TTC549 (cell line): ENCODE results near the gene C4orf50.

Source experiments
- FAIRE-seq: peaks from 2 replicates; lab custom pipeline; 2012; peaks lifted over from hg19 to GRCh38; lab: Jason Lieb, UNC

Gene C4orf50

DNA sequence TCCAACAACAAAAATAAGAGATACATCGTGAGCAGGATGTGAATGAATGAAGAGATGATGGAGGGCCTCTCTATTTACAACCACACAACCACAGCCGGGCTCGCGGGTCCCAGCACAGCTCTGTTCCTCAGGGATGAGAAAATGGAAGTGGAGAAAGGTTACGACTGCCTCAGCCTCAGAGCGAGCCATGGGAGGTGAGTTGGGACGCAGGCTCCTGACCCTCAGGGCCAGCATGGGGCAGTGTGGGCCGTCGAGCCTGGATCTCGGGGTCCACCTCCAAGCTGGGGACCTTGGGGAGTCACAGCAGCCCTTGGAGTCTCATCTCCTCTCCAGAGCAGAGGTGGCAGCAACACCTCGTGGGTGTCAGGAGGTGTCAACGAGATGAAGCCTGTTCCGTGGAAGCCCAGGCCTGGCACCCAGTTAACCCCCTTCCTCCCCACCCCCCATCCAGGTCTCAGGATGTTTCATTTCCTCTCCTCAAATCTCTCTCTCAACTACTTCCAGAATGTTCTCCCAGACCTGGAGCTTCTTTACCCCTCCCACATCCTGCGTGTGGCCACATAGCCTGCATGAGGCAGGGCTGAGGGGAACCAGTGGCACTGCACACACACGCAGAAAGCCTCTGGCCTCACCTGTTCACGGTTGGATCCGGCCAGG is 25.9 kb downstream of the C4orf50 start:
- no peak for FAIRE-seq

DNA sequence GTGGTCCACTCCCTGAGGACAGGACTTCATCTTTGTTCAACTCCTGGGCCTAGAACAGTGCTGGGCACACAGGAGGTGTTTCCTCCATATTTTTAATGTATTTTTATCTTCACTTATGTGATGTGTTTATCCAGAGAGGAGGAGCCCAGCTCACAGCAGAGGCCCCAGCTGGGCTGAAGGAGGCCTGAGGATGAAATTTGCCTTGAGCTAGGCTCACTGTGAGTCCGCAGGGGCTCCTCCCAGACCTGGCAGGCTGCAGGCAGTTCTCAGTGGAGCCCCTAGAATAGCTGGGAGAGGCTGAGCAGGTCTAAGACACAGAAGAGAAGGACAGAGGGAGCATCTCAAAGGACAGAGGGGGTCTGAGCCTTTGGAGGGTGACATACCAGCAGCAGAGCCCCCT is 26.8 kb downstream of the C4orf50 start:
- no peak for FAIRE-seq

DNA sequence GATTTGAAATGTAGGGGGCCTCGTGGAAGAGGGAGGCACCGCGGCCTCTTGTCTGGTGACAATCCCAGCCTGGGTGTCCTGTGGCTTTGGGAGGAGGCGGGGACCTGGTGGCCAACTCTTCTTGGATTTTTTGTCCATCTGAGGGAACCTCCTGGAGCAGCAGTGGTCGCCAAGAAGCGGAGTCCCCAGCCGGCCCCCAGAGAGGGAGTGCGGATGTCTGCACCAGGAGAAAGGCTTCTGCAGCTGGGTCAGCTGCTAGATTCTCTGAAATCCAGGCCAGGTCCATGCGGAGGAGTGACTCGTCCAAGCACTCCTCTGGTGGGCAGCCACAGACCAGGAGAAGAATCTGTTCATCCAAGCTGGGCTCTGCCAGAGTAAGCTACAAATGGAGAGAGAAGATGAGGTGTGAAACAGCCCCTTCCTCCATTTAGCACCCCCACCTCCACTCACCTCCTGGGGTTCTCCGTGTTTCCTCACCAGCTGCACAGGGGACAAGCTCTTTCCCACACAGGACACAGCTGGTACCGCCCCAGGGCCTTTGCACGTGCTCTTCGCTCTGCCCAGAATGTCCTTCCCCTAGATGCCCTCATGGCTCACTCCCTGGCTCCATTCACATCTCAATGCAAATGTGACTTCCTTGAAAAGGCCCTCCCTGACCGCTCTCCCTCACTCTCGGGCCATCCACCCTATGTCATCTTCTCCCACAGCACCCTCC is 27.6 kb downstream of the C4orf50 start:
- no peak for FAIRE-seq

DNA sequence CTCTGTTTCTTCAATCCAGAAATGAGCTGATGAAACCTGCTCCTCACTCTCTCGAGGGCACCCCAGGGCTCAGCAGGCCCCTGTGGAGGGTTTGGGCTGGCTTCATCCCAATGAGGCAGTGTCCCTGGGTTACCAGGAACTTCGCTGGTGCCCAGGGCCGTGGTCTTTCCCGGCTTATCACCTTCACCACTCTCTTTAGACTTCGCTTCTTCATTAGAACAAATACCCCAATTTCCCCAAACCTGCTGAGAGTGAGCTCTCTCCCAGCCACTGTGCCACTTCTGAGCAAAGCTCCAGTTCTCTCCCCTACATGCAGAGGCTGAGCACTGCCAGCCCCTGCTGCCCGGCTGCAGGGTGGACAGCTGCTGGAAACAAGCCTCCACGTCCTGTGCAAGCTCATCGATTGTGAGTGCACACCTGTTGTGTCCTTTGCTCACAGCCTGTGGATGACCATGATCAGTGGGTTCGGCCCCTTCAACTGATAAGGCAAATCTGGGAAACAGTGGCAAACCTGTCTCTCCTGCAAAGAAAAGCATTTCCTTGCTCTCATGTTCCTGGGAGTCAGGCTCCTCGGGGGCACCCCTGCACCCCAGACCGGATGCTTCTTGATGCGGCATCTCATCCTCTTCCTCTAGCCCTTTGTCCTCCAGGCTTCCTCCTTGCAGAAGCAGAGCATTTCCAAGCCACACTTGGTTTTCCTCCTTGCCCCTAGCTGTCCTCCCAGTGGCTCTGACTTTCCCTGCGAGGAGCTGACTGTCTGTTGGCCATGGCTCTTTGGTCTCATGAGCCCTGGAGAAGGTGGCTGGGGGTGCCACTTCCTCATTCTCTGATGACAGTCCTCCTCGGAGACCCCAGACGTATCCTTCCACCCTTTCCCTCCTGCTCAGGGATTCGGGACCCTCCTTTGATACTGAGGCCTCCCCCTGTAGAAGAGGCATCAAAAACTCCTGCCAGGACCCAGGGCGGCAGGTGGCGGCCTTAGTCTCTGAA is 28.7 kb downstream of the C4orf50 start:
- no peak for FAIRE-seq

DNA sequence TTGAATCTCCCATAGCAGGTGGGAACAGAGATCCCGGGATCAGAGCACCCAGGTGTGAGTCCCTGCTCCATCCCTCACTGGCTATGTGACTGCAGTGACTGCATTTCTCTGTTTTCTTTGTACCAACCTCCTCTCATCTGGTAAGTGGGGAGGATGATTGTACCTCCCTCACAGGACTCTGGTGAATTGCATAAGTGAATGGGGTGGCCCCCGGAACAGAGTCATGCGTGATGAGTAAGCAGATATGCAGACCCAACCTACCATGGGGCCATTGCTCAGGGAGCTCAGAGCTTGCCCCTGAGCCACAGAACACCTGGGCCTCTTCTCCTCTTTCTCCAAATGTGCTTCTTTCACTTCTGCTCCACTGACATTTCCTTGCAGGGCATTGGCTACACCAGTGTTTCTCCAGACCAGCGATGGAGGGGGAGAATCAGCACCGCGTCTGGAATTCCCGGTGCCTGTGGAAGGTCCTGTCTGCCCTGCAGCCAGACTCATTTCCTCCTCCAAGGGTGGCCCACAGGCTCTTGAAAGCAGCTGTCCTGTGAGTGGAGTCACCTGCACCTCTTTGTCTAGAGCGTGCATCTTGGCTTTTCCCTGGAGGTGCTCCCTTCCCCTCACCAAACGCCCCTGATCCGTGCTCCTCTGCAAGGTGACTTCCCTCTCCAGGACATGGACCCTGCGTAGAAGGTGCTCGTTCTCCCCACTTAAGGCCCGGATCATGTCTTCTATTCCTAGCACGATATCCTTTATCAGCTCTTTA is 30.0 kb downstream of the C4orf50 start:
- no peak for FAIRE-seq

DNA sequence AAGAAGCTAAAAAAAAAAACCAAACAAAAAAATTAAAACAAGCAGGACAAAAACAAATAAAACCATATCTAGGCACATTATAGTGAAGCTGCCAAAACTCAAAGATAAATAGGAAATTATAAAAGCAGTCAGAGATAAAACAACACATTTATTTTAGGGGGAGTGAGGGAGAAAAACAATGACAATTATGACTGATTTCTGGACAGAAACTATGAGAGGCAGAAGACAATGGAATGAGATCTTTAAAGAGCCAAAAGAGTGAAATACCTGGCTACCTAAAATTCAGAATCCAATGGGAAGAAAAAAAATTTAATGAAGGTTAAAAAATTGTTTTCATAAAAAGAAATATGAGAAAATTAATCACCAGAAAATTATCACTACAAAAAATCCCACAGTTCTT is 33.4 kb downstream of the C4orf50 start:
- peak; percentile 5 for FAIRE-seq

DNA sequence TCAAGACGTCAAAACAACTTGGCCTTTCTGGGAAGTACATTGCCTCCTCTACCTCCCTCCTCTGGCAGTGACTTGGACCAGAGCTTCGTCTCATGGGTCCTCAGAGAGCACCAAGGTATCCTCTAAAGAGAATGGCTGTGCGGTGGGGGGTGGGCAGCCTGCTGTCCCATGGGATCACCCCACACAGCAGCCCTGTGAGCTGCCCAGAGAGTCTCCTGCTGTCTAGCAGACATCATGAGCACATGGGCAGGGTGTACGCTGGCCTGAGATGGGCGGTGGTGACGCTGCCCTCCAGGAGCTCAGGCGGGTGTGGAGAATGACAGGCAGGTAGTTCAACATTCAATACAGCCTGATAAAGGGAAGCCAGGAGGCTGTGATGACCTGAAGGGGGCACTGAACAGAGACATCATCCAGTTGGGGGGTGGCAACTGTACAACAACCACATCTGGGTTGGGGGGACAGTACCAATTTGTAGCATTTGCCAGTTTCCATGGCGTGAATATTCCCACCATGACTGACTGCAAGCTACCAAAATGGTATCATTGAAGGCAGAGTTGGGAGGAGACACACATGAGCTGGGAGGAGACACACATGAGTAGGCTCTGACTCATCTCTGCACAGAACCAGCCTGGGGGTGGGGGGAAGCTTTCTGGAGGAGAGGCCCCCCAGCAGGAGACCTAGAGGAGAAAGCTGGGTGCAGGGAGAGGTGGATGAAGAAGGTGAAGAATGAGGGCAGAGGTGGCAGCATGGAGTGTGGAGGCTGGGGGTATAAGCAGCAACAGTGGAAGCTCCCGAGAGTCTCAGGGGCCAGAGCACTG is 35.9 kb downstream of the C4orf50 start:
- no peak for FAIRE-seq

DNA sequence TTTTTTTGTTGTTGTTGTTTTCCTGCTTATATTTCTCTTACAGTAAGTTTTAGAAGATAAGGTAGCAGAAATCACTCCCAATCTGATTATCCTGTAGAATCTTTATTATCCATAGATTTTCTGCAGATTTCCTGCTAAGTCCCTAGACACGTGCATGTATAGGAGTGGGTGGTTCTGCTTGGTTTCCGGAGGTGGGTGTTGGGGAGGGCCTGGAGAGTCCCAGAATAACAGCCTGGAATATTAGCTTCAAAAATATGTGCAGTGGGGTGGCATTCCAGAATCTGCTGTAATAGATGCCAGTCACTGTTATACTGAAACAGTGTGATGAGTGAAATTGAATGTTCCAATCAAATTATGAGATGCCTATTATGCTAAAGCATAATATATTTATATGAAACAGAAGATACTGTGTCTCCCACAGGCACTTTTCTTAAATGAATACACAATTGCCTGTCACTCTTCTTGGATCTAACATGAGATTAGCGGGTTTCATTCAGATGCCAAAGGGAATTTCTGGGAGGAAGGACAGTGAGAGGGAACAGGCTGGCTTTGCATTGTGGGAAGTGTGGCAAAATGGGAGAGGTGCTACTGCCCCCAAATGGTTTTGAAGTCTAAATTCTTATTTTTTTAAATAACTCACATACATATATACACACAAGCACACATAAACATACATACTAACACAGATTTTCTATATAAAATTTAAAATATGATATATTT is 37.6 kb downstream of the C4orf50 start:
- no peak for FAIRE-seq

DNA sequence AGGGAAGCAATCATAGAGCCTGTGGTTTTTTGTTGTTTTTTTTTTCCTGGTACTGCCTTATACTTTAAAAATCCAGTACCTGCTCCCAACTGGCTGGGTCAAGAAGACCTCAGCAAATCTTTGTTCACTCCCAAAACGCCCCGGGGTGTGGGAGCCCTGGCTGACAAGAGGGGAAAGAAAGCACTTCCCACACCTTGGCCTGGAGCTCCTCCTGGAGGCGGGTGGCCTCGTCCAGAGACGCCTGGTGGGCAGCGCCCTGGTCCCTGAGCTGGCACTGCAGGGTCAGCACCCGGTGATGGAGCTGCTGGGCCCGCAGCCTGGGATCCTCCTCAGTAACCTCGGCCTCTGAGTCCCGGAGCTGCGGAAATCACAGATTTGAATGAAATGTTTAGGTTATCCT is 38.2 kb downstream of the C4orf50 start:
- no peak for FAIRE-seq

DNA sequence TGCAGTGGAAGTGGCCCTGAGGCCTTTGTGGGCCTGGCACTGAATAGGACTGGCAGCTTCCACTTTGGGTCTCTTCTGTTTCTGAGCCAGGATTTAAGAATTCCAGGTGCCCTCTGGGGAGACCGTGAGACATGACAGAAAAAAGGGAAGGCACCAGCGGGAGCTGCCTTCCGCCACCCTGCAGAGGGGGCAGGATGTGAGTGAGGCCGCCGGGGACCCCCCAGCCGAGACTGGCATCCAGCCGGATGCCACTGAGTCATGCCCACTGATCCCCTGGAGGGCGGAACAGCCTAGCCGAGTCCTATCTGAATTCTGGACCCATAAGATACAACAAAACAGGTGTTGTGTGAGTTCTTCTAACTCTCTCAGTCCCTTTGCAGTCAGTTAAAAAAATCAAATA is 41.3 kb downstream of the C4orf50 start:
- no peak for FAIRE-seq

DNA sequence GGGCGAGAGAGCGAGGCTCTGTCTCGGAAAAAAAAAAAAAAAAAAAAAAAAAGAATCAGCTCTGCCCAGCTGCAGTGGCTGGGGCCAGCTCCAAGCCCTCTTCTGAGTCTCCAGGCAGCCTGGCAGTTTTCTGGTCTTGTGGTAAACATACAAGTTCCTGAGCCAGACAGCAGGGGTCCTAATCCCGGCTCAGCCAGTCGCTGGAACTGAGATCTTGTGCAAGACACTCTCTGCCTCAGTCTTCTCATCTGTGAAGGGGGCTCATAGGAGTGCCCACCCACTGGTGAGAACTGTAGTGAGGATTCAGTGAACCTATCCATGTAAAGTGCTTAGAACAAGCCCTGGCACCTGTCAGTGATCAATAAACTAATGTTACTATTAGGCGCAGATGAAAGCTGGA is 41.8 kb downstream of the C4orf50 start:
- FAIRE-seq, result no peak

DNA sequence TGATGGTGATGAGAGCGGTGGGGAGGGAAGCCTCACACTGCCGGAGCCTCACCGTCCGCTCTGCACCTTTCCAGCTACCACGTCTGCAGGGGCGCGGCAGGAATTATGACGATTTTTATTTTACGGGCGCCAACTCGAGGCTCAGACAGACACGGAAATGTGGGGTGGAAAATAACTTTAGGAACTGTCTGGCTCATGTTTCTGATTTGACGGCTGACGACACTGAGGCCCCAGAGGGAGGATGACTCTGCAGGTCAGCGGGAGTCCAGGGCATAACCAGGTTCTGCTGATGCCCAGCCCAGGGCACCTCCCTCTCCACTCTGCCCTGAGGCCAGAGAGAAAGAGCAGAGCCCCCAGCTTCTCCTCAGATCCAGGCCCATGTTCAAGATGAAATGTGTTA is 43.9 kb downstream of the C4orf50 start:
- FAIRE-seq, result no peak

DNA sequence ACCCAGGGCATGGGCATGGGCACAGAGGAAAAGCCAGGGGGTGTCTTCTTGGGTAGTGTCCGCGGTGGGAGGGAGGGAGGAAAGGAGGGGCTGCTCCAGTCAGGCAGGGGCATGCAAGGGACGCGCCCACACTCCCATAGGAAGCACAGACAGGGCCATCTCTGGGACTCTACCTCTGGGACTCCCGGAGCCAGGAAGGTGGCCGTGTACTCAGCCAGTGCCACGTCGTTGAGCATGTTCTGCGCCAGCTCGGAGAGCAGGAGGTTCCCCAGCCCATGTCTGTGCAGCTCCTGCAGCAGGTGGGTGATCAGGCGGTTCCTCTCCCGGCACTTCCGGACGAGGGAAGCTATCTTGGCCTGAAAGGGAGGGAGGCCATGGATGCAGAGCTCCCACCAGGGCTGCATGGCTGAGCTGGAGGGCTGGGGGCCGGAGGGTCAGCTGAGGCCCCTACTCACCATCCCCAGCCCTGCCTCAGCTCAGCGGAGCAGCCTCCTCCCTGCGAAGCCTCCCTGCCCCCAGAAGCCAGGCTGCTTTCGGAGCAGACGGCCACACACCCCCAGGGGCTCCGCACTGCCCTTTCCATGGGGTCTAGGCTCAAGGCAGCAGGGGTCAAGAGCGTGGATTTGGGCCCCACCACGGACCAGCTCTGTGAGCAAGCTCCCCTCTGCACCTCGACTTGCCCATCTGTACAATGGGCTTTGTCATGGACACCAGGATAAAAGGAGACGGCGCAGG is 44.6 kb downstream of the C4orf50 start:
- FAIRE-seq, result no peak

DNA sequence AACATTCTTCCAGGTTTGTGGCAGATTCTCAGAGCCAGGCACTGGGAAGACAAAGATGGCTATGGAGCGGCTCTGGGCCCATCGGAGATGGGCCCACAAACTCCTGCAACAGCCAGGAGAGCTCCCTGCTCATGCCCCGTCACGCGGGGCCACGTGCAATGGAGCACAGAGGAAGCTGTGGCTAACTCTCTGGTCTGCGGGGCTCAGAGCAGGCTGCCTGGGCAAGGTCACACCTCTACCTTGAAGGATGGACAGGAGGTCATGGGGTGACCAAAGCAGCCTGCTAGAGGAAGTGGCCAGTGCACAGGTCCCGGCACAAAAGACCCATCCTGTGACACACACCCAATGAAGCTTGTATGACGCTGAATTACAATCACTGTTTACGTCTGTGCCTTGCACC is 45.2 kb downstream of the C4orf50 start:
- no peak for FAIRE-seq

DNA sequence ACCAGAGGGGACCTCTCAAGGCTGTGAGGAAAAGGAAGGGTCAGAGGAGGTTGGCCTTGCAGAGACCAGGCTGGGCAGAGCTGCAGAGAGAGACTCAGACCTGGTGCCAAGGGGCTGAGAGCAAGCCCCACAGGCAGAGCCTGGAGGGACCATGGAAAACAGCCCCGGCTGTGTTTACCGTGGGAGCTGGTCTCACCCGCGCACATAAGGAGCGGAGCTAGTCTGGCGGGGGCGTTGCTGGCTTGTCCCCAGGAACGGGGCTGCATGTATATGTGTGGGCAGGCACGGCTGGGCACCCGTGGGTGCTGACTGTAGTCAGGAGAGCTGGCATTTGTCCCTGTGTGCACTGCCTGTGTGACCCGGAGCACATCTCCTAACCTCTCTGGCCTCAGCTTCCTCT is 45.7 kb downstream of the C4orf50 start:
- FAIRE-seq, result no peak

DNA sequence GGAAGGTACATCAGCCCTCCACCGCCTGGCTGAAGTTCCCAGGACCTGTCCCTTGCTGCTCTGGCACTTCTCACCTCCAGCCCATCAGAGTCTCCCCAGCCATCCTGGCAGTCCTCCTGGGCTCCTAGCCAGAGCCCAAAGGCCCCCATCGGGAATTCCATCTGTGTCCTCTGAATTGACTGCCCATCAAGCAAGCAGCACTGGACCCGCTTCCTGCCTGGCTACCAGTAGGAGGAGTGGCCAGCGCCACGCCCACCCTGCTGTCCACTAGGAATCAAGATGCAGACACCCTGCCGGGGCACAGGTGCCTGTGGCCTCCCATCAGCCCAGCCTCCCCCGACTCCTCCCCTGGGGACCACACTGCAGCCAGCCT is 47.2 kb downstream of the C4orf50 start:
- no peak for FAIRE-seq

DNA sequence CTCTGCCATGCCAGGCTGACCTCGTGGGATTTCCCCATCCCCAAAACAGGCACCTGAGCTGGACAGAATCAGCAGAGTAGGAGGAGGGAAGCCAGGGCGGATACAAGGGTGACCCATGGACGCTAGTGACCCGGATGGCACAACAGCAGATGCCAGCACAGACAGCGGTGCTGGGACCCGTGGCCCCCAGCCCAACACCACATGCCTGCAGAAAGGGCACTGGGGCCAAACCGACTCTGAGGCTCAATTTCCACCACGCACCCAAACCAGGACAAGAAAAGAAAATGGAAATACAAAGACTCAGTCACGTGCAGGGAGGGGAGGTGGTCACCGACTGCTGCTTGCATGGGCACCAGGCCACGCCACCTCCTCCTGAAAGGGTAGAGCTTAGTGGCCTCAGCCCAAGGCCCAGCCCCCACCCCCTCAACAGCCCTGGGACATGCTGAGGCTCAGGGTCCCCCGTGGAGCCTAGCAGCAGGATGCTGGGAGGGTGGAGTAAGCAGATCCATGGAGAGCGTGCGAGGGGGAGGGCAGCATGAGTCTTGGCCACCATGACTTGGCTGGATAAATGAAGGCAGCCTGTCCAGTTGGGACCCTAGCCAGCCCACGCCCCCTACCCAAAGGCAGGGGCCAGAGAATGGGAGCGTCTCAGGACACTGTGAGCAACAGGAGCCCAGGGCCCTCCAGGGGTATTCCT is 47.7 kb downstream of the C4orf50 start:
- no peak for FAIRE-seq

DNA sequence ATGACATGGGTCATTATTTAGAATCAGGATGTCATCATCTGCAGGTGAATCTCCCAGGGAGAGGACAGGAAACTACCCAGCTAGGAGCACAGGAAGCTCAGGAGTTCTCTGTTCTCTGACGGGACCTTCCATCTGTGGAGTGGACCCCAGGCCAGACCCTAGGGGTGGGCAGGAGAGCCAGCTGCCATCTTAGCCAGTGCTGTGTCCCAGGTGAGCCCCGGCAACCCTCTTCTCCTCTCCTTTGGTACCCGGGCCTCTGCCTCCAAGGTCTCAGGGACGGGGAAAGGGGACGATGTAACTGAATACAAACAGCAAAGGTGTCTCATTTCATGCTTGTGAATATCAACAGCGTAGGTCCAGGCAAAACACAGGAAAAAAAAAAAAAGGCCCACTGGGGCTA is 48.5 kb downstream of the C4orf50 start:
- no peak for FAIRE-seq

DNA sequence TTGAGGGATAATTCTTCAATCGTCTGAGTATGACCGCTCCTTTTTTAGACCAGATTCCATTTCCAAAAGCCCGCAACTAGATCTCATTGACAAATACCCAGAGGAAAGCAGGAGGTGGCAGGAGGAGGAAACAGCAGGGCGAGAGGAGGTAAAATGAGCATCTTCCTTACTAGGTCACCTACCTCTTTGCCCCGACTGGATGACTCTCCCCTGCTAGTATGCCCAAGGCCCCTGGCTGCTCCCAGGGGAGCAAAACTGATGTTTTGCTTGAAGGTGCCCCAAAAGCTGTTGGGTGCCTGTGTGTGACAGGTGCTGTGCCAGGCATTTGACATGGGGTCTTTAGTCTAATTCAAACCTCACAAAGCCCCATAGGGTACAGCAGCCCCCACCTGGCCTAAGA is 48.9 kb downstream of the C4orf50 start:
- FAIRE-seq, result no peak
